Upper lobe of left lung (tissue), 6 donors: ENCODE data around the gene SHC1. TPM values are rescaled to one million over a fixed set of nuclear protein-coding genes. Genes with fewer than 3 reads are reported as not detected.
A peak's percentile ranks its signal among the peaks of the same experiment; 100 is the strongest.

Experiments used
- ATAC-seq, 2 donors: fragments of 200-7000 bp; cut with Tn5 transposase; one replicate each; pipeline ENCODE4 v1.9.1; 2022; ENCODE audit warnings: mild to moderate bottlenecking in 2 of 2, moderate library complexity in 2 of 2; ENCODE audit not compliant: low FRiP score in 2 of 2
- DNase-seq, 2 donors: peaks; one replicate each; pipeline ENCODE4 v3.0.0-alpha.2; 2019 to 2020
- H3K27ac ChIP-seq, 4 donors: fragments of 200-600 bp; sonication (generic); one replicate each; pipeline ENCODE4 v1.5.1; 2016 to 2019
- H3K27me3 ChIP-seq, 4 donors: fragments of 200-600 bp; sonication (generic); one replicate each; pipeline ENCODE4 v1.5.1; 2017 to 2019
- H3K36me3 ChIP-seq, 4 donors: fragments of 200-600 bp; sonication (generic); one replicate each; pipeline ENCODE4 v1.5.1; 2016 to 2019
- H3K4me1 ChIP-seq, 4 donors: fragments of 200-600 bp; sonication (generic); one replicate each; pipeline ENCODE4 v1.5.1; 2018 to 2019
- H3K4me3 ChIP-seq, 4 donors: fragments of 200-600 bp; sonication (generic); one replicate each; pipeline ENCODE4 v1.5.1; 2017 to 2019; ENCODE audit warnings: mild to moderate bottlenecking in 2 of 4, moderate library complexity in 1 of 4
- H3K9me3 ChIP-seq, 4 donors: fragments of 200-600 bp; sonication (generic); one replicate each; pipeline ENCODE4 v1.5.1; 2018 to 2019
- CTCF ChIP-seq, 6 experiments: fragments of 450-650 bp in 4 of 6; fragments of 200-600 bp in 2 of 6; sonication (generic) in 2 of 6; IDR thresholded peaks; one replicate each; pipeline ENCODE4 v1.5.1; 2016 to 2019; ENCODE audit warnings: antibody characterized with exemption in 6 of 6
- EP300 ChIP-seq, 4 donors: sonication (generic); formaldehyde crosslinking; IDR thresholded peaks; one replicate each; pipeline ENCODE4 v1.5.1; 2017; ENCODE audit warnings: antibody characterized with exemption in 4 of 4, control low read depth in 2 of 4
- POLR2A ChIP-seq, 4 donors: fragments of 450-650 bp; IDR thresholded peaks; one replicate each; pipeline ENCODE4 v1.5.1; 2016 to 2017; ENCODE audit warnings: antibody characterized with exemption in 4 of 4, mild to moderate bottlenecking in 2 of 4
- POLR2AphosphoS5 ChIP-seq, 2 donors: sonication (generic); formaldehyde crosslinking; IDR thresholded peaks; one replicate each; pipeline ENCODE4 v1.5.1; 2017; ENCODE audit warnings: antibody characterized with exemption in 2 of 2
- WGBS, 2 donors: methylation state at CpG; one replicate each; pipeline ENCODE4 v1.1.5; 2017 to 2018; 5-methylcytosine and 5-hydroxymethylcytosine counted together
- total RNA-seq, 6 donors: library from RNA; depleted of rRNA in 4 of 6; stranded (reverse); fragments of >200 nt in 4 of 6; gene quantifications; one replicate each; pipeline versions ENCODE4 v1.1.0 to v1.2.1, GENCODE V29; 2016 to 2021
- donor health status: DM: no; HTN: no; CAD: no; lungs with moderate emphysema.
- donor health status: DM: no; HTN: yes; CAD: no; lungs with severe emphysema.

The SHC1 gene
- total RNA-seq, 6 donors from 2014 or later, result 55.5 to 130 (median 69.1) TPM

GRCh38 chr1:154969246-154969645 is 1.3 kb downstream of the SHC1 start:
- Histone ChIP-seq H3K9me3 (no peaks in the 10 kb centered on the region), H3K27me3 (no peaks in the 10 kb centered on the region), H3K4me3 (peak overlapping the region in 1 of 4 donors; percentile 61), H3K27ac (peak overlapping the region; percentile 97 to 99 (median 98)), H3K36me3 (peaks cover 22 to 52% (median 43%) of the 10 kb centered on the region in 4 donors), H3K4me1 (peaks cover 46 to 63% (median 58%) of the 10 kb centered on the region in 4 donors)
- no peak for DNase-seq
- 69 to 72% methylated on average over 5 of the region's 5 CpGs for WGBS, 2 donors
- TF ChIP-seq EP300 (IDR thresholded peaks at IDR 0.05) (no peak), POLR2AphosphoS5 (IDR thresholded peaks at IDR 0.05) (no peak), POLR2A (IDR thresholded peaks at IDR 0.05) (no peak), CTCF (IDR thresholded peaks at IDR 0.05) (no peak)
- ATAC-seq, result no peak

GRCh38 chr1:154968731-154969130 is 1.8 kb downstream of the SHC1 start:
- Histone ChIP-seq H3K27ac (peak overlapping the region; percentile 97 to 99 (median 98)), H3K36me3 (peaks cover 27 to 57% (median 48%) of the 10 kb centered on the region in 4 donors), H3K9me3 (no peaks in the 10 kb centered on the region), H3K4me3 (no peak overlapping the region), H3K27me3 (no peaks in the 10 kb centered on the region), H3K4me1 (peaks cover 46 to 63% (median 58%) of the 10 kb centered on the region in 4 donors)
- ATAC-seq (no peak), DNase-seq (no peak)
- TF ChIP-seq POLR2AphosphoS5 (IDR thresholded peaks at IDR 0.05), result no peak
- no peak for TF ChIP-seq CTCF (IDR thresholded peaks at IDR 0.05)
- no peak for TF ChIP-seq POLR2A (IDR thresholded peaks at IDR 0.05)
- 88 to 90% methylated on average over 3 of the region's 3 CpGs for WGBS, 2 donors

GRCh38 chr1:154967331-154967950 is 3.1 kb downstream of the SHC1 start:
- peaks cover 47 to 62% (median 55%) of the 10 kb centered on the region in 4 donors for H3K4me1 ChIP-seq
- H3K4me3 ChIP-seq, result no peak overlapping the region
- no peak for TF ChIP-seq POLR2AphosphoS5 (IDR thresholded peaks at IDR 0.05)
- no peak for TF ChIP-seq EP300 (IDR thresholded peaks at IDR 0.05)
- no peak for TF ChIP-seq POLR2A (IDR thresholded peaks at IDR 0.05)
- no peak for TF ChIP-seq CTCF (IDR thresholded peaks at IDR 0.05)

GRCh38 chr1:154966111-154966510 is 4.4 kb downstream of the SHC1 start:
- TF ChIP-seq POLR2AphosphoS5 (IDR thresholded peaks at IDR 0.05) (no peak), POLR2A (IDR thresholded peaks at IDR 0.05) (no peak), CTCF (IDR thresholded peaks at IDR 0.05) (no peak), EP300 (IDR thresholded peaks at IDR 0.05) (no peak)
- Histone ChIP-seq H3K4me3 (no peak overlapping the region), H3K4me1 (peaks cover 37 to 55% (median 45%) of the 10 kb centered on the region in 4 donors), H3K36me3 (peaks cover 27 to 67% (median 58%) of the 10 kb centered on the region in 4 donors), H3K9me3 (no peaks in the 10 kb centered on the region), H3K27ac (peak overlapping the region in 2 of 4 donors; percentile 4 to 11), H3K27me3 (no peaks in the 10 kb centered on the region)
- 86 to 95% methylated on average over 7 of the region's 7 CpGs for WGBS, 2 donors
- DNase-seq (no peak), ATAC-seq (no peak)

More at GRCh38 chr1:154967331-154967950, 3.1 kb downstream of the SHC1 start:
- Histone ChIP-seq H3K9me3 (no peaks in the 10 kb centered on the region), H3K27me3 (no peaks in the 10 kb centered on the region), H3K36me3 (peaks cover 27 to 67% (median 58%) of the 10 kb centered on the region in 4 donors), H3K27ac (peak overlapping the region; percentile 2 to 99 (median 98))
- WGBS, 2 donors, result 54 to 68% methylated on average over 2 to 5 of the region's 5 CpGs
- DNase-seq, result no peak
- ATAC-seq, result no peak

GRCh38 chr1:154964359-154964758 is 6.2 kb downstream of the SHC1 start:
- no peaks in the 10 kb centered on the region for H3K9me3 ChIP-seq
- H3K4me3 ChIP-seq, result no peak overlapping the region
- no peaks in the 10 kb centered on the region for H3K27me3 ChIP-seq
- H3K27ac ChIP-seq, result no peak overlapping the region
- ATAC-seq, result no peak
- TF ChIP-seq EP300 (IDR thresholded peaks at IDR 0.05) (no peak), POLR2AphosphoS5 (IDR thresholded peaks at IDR 0.05) (no peak), POLR2A (IDR thresholded peaks at IDR 0.05) (no peak), CTCF (IDR thresholded peaks at IDR 0.05) (no peak)
- peaks cover 27 to 69% (median 61%) of the 10 kb centered on the region in 4 donors for H3K36me3 ChIP-seq
- DNase-seq, result no peak
- WGBS, 2 donors, result 88 to 91% methylated on average over 6 of the region's 6 CpGs
- peaks cover 34 to 52% (median 40%) of the 10 kb centered on the region in 4 donors for H3K4me1 ChIP-seq
